CD4-positive, alpha-beta T cell (primary cell): ENCODE data around the gene ZMYND19. TPM values are rescaled to one million over a fixed set of nuclear protein-coding genes. Genes with fewer than 3 reads are reported as not detected.
A peak's percentile ranks its signal among the peaks of the same experiment; 100 is the strongest.

Source experiments
- ATAC-seq: fragments of 200-7000 bp; cut with Tn5 transposase; one replicate; pipeline ENCODE4 v1.10.0; 2022; ENCODE audit warnings: mild to moderate bottlenecking; ENCODE audit not compliant: poor library complexity
- CTCF ChIA-PET: fragments of 350-600 bp; sonication (Branson Sonifier 250); formaldehyde crosslinking; loops from one replicate; lab custom pipeline; 2021; ENCODE audit warnings: antibody characterized with exemption, inconsistent platforms; lab: Charles Lee
- POLR2A ChIA-PET: fragments of 350-600 bp; sonication (Branson Sonifier 250); formaldehyde crosslinking; loops from one replicate; lab custom pipeline; 2021; ENCODE audit warnings: antibody characterized with exemption, inconsistent platforms; lab: Charles Lee
- DNase-seq, 14 experiments: peaks; one replicate each; pipeline ENCODE4 v3.0.0-alpha.2; 2013 to 2020; ENCODE audit warnings: mixed read lengths in 2 of 14
- H3K27ac ChIP-seq, 2 donors: one replicate each; pipeline versions ENCODE4 v1.5.1 to v1.7.0; 2013; ENCODE audit warnings: low read length in 2 of 2, low read depth in 1 of 2, mild to moderate bottlenecking in 1 of 2
- H3K27me3 ChIP-seq, 2 experiments: 1 replicate in 1 of 2; 2 replicates in 1 of 2; pipeline versions ENCODE4 v1.6.1 to v1.7.0; 2013; ENCODE audit warnings: low read length in 2 of 2, control low read depth in 1 of 2, mild to moderate bottlenecking in 1 of 2, moderate library complexity in 1 of 2; ENCODE audit not compliant: insufficient read depth in 2 of 2, control insufficient read depth in 1 of 2
- H3K36me3 ChIP-seq: one replicate; pipeline ENCODE4 v1.6.1; 2013; ENCODE audit warnings: low read length, control low read depth; ENCODE audit not compliant: insufficient read depth
- H3K4me1 ChIP-seq: one replicate; pipeline ENCODE4 v1.6.1; 2013; ENCODE audit warnings: low read length, control low read depth; ENCODE audit not compliant: insufficient read depth
- H3K4me3 ChIP-seq: one replicate; pipeline ENCODE4 v1.5.1; 2013; ENCODE audit warnings: mild to moderate bottlenecking, low read length, moderate library complexity
- H3K9me3 ChIP-seq, 2 experiments: 1 replicate in 1 of 2; 2 replicates in 1 of 2; pipeline versions ENCODE4 v1.6.1 to v1.7.0; 2013; ENCODE audit warnings: low read length in 2 of 2, mild to moderate bottlenecking in 2 of 2, control low read depth in 1 of 2, moderate library complexity in 1 of 2; ENCODE audit not compliant: control insufficient read depth in 1 of 2, insufficient read depth in 1 of 2
- H3K27ac Mint-ChIP-seq: one replicate; pipeline ENCODE4 v1.8.0; 2020; ENCODE audit warnings: mixed read lengths
- H3K27me3 Mint-ChIP-seq: one replicate; pipeline ENCODE4 v1.8.0; 2021; ENCODE audit warnings: mixed read lengths
- H3K36me3 Mint-ChIP-seq: one replicate; pipeline ENCODE4 v1.8.0; 2021; ENCODE audit warnings: low read depth, mixed read lengths
- H3K4me1 Mint-ChIP-seq: one replicate; pipeline ENCODE4 v1.8.0; 2021; ENCODE audit warnings: low read depth, mixed read lengths
- H3K4me3 Mint-ChIP-seq: one replicate; pipeline ENCODE4 v1.8.0; 2020; ENCODE audit warnings: mild to moderate bottlenecking, mixed read lengths
- H3K9me3 Mint-ChIP-seq: one replicate; pipeline ENCODE4 v1.8.0; 2020; ENCODE audit warnings: mixed read lengths
- intact Hi-C, 2 experiments: fragments of 100-400 bp; cut with DNase I in 1 of 2; cut with micrococcal nuclease in 1 of 2; formaldehyde crosslinking; loops; one replicate each; pipeline versions ENCODE4 v1.15.1 to v1.9.0; 2023 to 2025; cut with DNase I, micrococcal nuclease
- total RNA-seq, 174 experiments: library from RNA in 2 of 174; stranded (reverse) in 2 of 174; gene quantifications; one replicate each; pipeline ENCODE4 v1.2.3 and lab custom pipeline; 2021 to 2026
- TF ChIP-seq, protein P1 (sequence below): fragments of 200-600 bp; IDR thresholded peaks from one replicate; pipeline ENCODE4 v1.8.0; 2022; ENCODE audit warnings: antibody characterized with exemption, mild to moderate bottlenecking

Gene ZMYND19
- total RNA-seq, 2 experiments from 2014 or later, result 8.6 to 11.3 TPM

DNA sequence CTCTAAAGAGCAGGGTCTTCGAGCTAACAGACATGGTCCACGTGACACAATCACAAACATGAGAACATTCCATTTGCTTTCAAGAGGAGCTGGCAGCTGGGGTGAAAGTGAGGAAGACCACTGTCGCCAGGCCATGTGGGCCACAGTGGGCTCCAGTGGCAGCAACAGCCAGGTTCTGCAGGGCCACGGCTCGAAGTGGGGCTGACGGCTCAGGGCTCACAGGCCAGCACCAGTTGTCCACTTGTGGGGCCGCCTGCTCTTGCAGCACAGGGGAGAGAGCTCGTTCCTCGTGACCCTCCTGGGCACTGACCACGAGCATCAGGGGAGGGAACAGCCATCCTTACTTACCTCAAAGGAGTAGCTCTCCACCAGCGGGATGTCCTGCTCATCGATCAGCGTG is 2.0 kb downstream of the ZMYND19 start:
- no peak for DNase-seq
- Mint-ChIP-seq H3K27ac (no peak overlapping the region), H3K27me3 (no peaks in the 10 kb centered on the region), H3K9me3 (no peaks in the 10 kb centered on the region), H3K4me3 (peak overlapping the region; percentile 78), H3K4me1 (peaks cover 17% of the 10 kb centered on the region), H3K36me3 (peaks cover 25% of the 10 kb centered on the region)
- CTCF ChIA-PET, result no interaction called here
- POLR2A ChIA-PET, result interaction anchor here (0.9 to 1.9 kb wide), 2 partner anchors 9 to 17 kb away, joined by 3 to 8 read pairs; partner anchors contain the start of gene DPH7
- Histone ChIP-seq H3K36me3 (peaks cover 27% of the 10 kb centered on the region), H3K27me3 (no peaks in the 10 kb centered on the region), H3K4me1 (peaks cover 21% of the 10 kb centered on the region), H3K27ac (no peak overlapping the region), H3K4me3 (no peak overlapping the region), H3K9me3 (no peaks in the 10 kb centered on the region)
- ATAC-seq, result no peak
- intact Hi-C loops, result no loop called here
- TF ChIP-seq, protein P1, sequence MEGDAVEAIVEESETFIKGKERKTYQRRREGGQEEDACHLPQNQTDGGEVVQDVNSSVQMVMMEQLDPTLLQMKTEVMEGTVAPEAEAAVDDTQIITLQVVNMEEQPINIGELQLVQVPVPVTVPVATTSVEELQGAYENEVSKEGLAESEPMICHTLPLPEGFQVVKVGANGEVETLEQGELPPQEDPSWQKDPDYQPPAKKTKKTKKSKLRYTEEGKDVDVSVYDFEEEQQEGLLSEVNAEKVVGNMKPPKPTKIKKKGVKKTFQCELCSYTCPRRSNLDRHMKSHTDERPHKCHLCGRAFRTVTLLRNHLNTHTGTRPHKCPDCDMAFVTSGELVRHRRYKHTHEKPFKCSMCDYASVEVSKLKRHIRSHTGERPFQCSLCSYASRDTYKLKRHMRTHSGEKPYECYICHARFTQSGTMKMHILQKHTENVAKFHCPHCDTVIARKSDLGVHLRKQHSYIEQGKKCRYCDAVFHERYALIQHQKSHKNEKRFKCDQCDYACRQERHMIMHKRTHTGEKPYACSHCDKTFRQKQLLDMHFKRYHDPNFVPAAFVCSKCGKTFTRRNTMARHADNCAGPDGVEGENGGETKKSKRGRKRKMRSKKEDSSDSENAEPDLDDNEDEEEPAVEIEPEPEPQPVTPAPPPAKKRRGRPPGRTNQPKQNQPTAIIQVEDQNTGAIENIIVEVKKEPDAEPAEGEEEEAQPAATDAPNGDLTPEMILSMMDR, result no peak

DNA sequence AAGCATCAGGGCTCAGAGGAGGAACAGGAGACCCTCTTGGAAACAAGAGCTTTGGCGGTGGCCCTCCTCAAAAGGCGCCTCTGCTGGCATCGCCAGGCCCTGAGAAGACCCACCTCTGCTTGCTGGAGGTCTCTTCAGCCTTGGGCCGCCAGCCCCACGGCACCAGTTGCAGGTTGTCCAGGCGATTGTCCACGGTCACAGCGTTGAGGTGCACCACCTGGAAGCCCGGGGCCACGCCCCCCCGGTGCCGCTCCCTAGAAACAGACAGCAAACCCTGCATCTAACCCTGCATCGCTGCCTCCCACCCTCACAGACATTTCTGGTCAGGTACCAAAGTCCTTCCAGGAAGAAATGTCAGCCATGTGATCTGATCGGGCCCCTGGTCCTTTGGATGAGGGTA is 3.5 kb downstream of the ZMYND19 start:
- Histone ChIP-seq H3K27ac (no peak overlapping the region), H3K27me3 (no peaks in the 10 kb centered on the region), H3K4me3 (no peak overlapping the region), H3K9me3 (no peaks in the 10 kb centered on the region), H3K36me3 (peaks cover 30% of the 10 kb centered on the region), H3K4me1 (peaks cover 21% of the 10 kb centered on the region)
- peaks cover 38% of the 10 kb centered on the region for H3K36me3 Mint-ChIP-seq
- no peaks in the 10 kb centered on the region for H3K9me3 Mint-ChIP-seq
- DNase-seq, result no peak
- intact Hi-C loops, result no loop called here
- no peak overlapping the region for H3K27ac Mint-ChIP-seq
- H3K4me3 Mint-ChIP-seq, result no peak overlapping the region
- no peak for ATAC-seq
- CTCF ChIA-PET, result no interaction called here
- POLR2A ChIA-PET, result interaction anchor here (1.2 kb wide), 1 partner anchor 35 kb away, joined by 3 read pairs; the partner anchor contains the start of gene MRPL41
- peaks cover 17% of the 10 kb centered on the region for H3K4me1 Mint-ChIP-seq
- TF ChIP-seq, protein P1, result no peak
- no peaks in the 10 kb centered on the region for H3K27me3 Mint-ChIP-seq

DNA sequence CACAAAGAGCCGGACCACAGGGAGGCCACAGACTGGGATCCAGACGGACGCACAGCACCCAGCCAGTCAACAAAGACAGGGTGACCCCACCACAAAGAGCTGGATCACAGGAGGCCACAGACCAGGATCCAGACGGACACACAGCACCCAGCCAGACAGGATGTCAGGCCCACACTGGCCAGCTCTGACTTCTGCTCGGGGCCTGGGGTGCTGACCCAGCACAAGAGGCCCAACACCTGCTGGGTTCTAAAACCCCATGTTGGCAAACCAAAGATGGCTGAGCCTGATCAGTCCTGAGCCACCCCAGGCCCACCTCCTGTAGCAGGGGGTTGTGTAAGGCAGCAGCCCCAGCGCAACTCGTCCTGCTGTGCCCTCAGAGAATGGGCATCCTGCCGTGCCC is 6.4 kb downstream of the ZMYND19 start:
- Mint-ChIP-seq H3K4me1 (peaks cover 8% of the 10 kb centered on the region), H3K36me3 (peaks cover 39% of the 10 kb centered on the region), H3K27ac (no peak overlapping the region), H3K27me3 (no peaks in the 10 kb centered on the region), H3K9me3 (no peaks in the 10 kb centered on the region), H3K4me3 (no peak overlapping the region)
- no peaks in the 10 kb centered on the region for H3K9me3 ChIP-seq
- DNase-seq (no peak), ATAC-seq (no peak)
- peaks cover 12% of the 10 kb centered on the region for H3K4me1 ChIP-seq
- H3K4me3 ChIP-seq, result no peak overlapping the region
- no peak overlapping the region for H3K27ac ChIP-seq
- no peaks in the 10 kb centered on the region for H3K27me3 ChIP-seq
- ChIA-PET CTCF (no interaction called here), POLR2A (no interaction called here)
- TF ChIP-seq, protein P1, result no peak
- H3K36me3 ChIP-seq, result peaks cover 36% of the 10 kb centered on the region
- intact Hi-C loops, result no loop called here
